Measurements from ENCODE around the gene OTX2.

- TF ChIP-seq KDM5A (IDR thresholded peaks at IDR 0.05) (no peak), RAD21 (conservative IDR thresholded peaks at IDR 0.05 in 1 of 2, IDR thresholded peaks at IDR 0.05 in 1 of 2) (no peak), CTCF (IDR thresholded peaks at IDR 0.05) (no peak), TP53 (CRISPR knock-in tag; IDR thresholded peaks at IDR 0.05) (no peak), PBX3 (IDR thresholded peaks at IDR 0.05) (no peak), SREBF2 (IDR thresholded peaks at IDR 0.05) (no peak), ELK1 (IDR thresholded peaks at IDR 0.05; ENCODE audit: low read depth, low read length) (no peak), EP300 (IDR thresholded peaks at IDR 0.05) (no peak), MAZ (IDR thresholded peaks at IDR 0.05; ENCODE audit: borderline replicate concordance, low read depth, low read length) (no peak), SMC3 (IDR thresholded peaks at IDR 0.05) (no peak), POLR2A (IDR thresholded peaks at IDR 0.05; ENCODE audit: low read length) (no peak), ZC3H11A (IDR thresholded peaks at IDR 0.05) (no peak)
Measured at GRCh38 chr14:56752428-56752827, 57.9 kb downstream of the OTX2 start.
